NB4 (cell line): ENCODE data around the gene SBSN.

ENCODE experiments used
- MYC ChIP-seq: IDR thresholded peaks from 2 replicates; pipeline ENCODE4 v1.6.1; 2011; ENCODE audit warnings: low read depth, low read length
- POLR2A ChIP-seq: IDR thresholded peaks from 2 replicates; pipeline ENCODE4 v1.6.1; 2011; ENCODE audit warnings: mild to moderate bottlenecking; ENCODE audit not compliant: insufficient read length; ENCODE audit errors: extremely low read depth
- TF ChIP-seq, protein P1 (sequence below): IDR thresholded peaks from one replicate; pipeline ENCODE4 v1.5.1; 2012; ENCODE audit warnings: low read depth, low read length
- TF ChIP-seq, protein P2 (sequence below): IDR thresholded peaks from 2 replicates; pipeline ENCODE4 v1.6.1; 2011; ENCODE audit warnings: low read depth, low read length

DNA sequence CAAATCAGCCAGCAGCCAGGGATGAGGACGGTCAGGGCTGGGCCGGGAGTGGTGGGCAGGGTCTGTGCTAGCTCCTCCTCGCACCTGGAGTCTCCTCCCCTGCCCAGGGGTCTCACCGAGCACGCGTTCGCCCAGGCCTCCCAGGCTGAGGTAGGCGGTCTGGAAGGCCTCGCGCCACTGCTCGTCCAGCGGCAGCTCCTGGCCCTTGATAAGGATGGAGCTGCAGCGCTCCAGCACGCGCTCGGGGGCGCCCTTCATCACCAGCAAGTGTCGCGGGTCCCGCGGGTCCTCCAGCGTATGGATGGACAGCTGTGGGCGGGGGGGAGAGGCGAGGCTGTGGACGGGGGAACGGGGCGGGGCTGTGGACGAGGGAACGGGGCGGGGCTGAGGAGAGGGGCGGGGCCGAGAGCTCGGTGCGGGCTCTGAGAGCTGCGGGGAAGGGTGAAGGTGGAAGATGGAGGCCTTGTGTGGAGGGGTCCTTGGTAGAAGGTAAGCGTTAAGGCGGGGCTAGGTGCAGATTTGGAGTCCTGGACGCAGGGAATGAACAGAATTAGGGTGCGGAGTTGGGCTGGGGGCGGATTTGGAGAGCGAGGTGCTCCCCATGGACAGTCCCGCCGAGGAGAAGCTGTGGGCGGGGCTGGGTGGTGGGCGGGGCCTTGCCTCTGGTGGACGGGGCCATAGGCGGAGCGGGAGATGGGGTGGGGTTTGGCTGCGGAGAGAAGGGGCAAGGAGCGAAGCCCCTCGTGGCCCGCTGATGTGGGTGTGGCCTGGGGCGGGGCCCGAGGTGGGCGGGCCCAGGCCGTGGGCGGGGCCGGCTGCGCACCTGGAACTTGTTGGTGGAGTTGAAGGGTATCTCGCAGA lies 29.7 kb upstream of the SBSN start:
- TF ChIP-seq POLR2A (no peak), MYC (no peak)
- TF ChIP-seq, protein P1, sequence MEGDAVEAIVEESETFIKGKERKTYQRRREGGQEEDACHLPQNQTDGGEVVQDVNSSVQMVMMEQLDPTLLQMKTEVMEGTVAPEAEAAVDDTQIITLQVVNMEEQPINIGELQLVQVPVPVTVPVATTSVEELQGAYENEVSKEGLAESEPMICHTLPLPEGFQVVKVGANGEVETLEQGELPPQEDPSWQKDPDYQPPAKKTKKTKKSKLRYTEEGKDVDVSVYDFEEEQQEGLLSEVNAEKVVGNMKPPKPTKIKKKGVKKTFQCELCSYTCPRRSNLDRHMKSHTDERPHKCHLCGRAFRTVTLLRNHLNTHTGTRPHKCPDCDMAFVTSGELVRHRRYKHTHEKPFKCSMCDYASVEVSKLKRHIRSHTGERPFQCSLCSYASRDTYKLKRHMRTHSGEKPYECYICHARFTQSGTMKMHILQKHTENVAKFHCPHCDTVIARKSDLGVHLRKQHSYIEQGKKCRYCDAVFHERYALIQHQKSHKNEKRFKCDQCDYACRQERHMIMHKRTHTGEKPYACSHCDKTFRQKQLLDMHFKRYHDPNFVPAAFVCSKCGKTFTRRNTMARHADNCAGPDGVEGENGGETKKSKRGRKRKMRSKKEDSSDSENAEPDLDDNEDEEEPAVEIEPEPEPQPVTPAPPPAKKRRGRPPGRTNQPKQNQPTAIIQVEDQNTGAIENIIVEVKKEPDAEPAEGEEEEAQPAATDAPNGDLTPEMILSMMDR = no peak
- TF ChIP-seq, protein P2, sequence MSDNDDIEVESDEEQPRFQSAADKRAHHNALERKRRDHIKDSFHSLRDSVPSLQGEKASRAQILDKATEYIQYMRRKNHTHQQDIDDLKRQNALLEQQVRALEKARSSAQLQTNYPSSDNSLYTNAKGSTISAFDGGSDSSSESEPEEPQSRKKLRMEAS = no peak
